Body of pancreas (tissue), 4 donors: ENCODE measurements around the gene PDE1C. TPM values are rescaled to one million over a fixed set of nuclear protein-coding genes. Genes with fewer than 3 reads are reported as not detected.

Experiments
- ATAC-seq: fragments of 150-250 bp; one replicate; pipeline ENCODE4 v1.9.1; 2016
- DNase-seq, 4 donors: peaks; one replicate each; pipeline ENCODE4 v3.0.0-alpha.2; 2019
- H3K27ac ChIP-seq, 4 donors: fragments of 200-600 bp; sonication (generic); 1 replicate in 3 of 4; 2 replicates in 1 of 4; pipeline versions ENCODE4 v1.5.1 to v1.6.1; 2016 to 2019; ENCODE audit warnings: mild to moderate bottlenecking in 1 of 4, mixed read lengths in 1 of 4, moderate library complexity in 1 of 4
- H3K27me3 ChIP-seq, 2 donors: fragments of 200-600 bp; sonication (generic); one replicate each; pipeline ENCODE4 v1.6.0; 2016; ENCODE audit warnings: mild to moderate bottlenecking in 1 of 2
- H3K36me3 ChIP-seq, 2 donors: fragments of 200-600 bp; sonication (generic); replicated peaks in 1 of 2; 2 replicates each; pipeline ENCODE4 v1.5.1; 2016; ENCODE audit warnings: low read depth in 2 of 2; ENCODE audit not compliant: insufficient read depth in 1 of 2
- H3K4me1 ChIP-seq: fragments of 200-600 bp; sonication (generic); one replicate; pipeline ENCODE4 v1.6.0; 2016
- H3K4me3 ChIP-seq, 2 donors: fragments of 200-600 bp; sonication (generic); 1 replicate in 1 of 2; 2 replicates in 1 of 2; pipeline ENCODE4 v1.5.1; 2016 to 2019
- H3K9me3 ChIP-seq, 3 donors: fragments of 200-600 bp; sonication (generic); 1 replicate in 2 of 3; 2 replicates in 1 of 3; pipeline ENCODE4 v1.5.1; 2016
- CTCF ChIP-seq, 7 experiments: fragments of 450-650 bp in 4 of 7; fragments of 200-600 bp in 3 of 7; sonication (generic) in 3 of 7; IDR thresholded peaks; one replicate each; pipeline ENCODE4 v1.5.1; 2016 to 2019; ENCODE audit warnings: antibody characterized with exemption in 7 of 7
- POLR2A ChIP-seq, 3 donors: fragments of 450-650 bp; IDR thresholded peaks; one replicate each; pipeline ENCODE4 v1.6.1; 2016; ENCODE audit warnings: antibody characterized with exemption in 3 of 3, mild to moderate bottlenecking in 2 of 3
- WGBS, 2 donors: methylation state at CpG; one replicate each; pipeline ENCODE4 v1.1.5; 2017; 5-methylcytosine and 5-hydroxymethylcytosine counted together
- intact Hi-C: fragments of 100-400 bp; cut with DNase I; formaldehyde crosslinking; loops from one replicate; pipeline ENCODE4 v1.15.1; 2023
- total RNA-seq, 2 donors: library from RNA; depleted of rRNA; stranded (reverse); fragments of >200 nt; gene quantifications; one replicate each; pipeline ENCODE4 v1.1.0, GENCODE V29; 2016

PDE1C gene
- total RNA-seq, 2 donors from 2014 or later, result 1.8 to 4.9 TPM

DNA sequence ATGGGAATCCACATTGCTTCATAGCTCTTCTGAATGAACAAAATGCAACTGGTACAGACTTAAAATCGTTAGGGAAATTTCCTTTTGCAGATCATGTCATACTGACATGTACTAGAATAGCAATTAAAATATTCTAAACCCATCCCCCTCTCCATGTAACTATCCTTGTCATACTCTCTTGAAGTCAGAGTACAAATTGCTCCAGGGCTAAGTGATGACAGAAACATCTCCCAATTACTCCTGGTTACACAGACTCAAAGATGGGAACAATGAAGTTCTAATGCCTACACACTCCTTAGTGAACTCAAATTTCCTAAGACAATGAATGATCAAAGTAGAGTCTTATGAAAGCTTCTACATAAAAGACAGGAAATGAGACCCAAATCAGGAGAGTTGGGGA lies 87.2 kb downstream of the PDE1C start:
- Histone ChIP-seq H3K9me3 (no peaks in the 10 kb centered on the region), H3K4me3 (no peak overlapping the region), H3K27ac (no peak overlapping the region), H3K36me3 (no peaks in the 10 kb centered on the region), H3K27me3 (no peaks in the 10 kb centered on the region), H3K4me1 (no peaks in the 10 kb centered on the region)
- 58 to 63% methylated on average over 1 of the region's 1 CpG for WGBS, 2 donors
- DNase-seq, result no peak
- TF ChIP-seq POLR2A (IDR thresholded peaks at IDR 0.05) (no peak), CTCF (IDR thresholded peaks at IDR 0.05) (no peak)
- intact Hi-C loops, result no loop called here
- ATAC-seq, result no peak

DNA sequence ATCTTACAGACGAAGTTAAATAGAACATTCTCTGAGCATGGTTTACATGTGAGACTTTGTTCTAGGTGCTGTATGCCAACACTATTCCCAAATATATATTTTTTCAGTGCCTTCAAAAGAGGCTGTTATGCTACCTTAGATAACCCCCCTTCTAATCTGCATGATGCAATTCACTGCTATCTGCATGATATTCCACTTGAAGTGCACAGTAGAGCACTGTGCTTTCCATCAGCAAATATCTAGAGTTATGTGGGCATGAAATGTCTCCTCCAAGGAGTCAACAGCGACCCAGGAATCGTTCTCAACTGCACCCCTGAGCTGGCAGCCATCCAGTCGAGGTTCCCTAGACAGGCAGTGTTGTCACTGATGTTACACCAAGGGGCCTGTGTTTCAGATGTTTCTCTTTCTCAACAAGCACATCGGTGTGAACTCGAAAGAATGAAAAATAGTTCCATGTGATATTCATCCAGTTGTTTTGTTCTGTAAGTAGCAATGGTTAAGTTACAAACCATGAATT lies 88.3 kb downstream of the PDE1C start:
- H3K36me3 ChIP-seq, result no peaks in the 10 kb centered on the region
- ATAC-seq (no peak), DNase-seq (no peak)
- WGBS, 2 donors, result 59 to 61% methylated on average over 6 of the region's 6 CpGs
- no peak overlapping the region for H3K4me3 ChIP-seq
- TF ChIP-seq POLR2A (IDR thresholded peaks at IDR 0.05) (no peak), CTCF (IDR thresholded peaks at IDR 0.05) (no peak)
- intact Hi-C loops, result no loop called here
- no peak overlapping the region for H3K27ac ChIP-seq
- no peaks in the 10 kb centered on the region for H3K9me3 ChIP-seq
- no peaks in the 10 kb centered on the region for H3K4me1 ChIP-seq
- H3K27me3 ChIP-seq, result no peaks in the 10 kb centered on the region

- Histone ChIP-seq H3K27ac (no peak overlapping the region), H3K9me3 (no peaks in the 10 kb centered on the region), H3K36me3 (no peaks in the 10 kb centered on the region), H3K4me3 (no peak overlapping the region), H3K4me1 (no peaks in the 10 kb centered on the region), H3K27me3 (no peaks in the 10 kb centered on the region)
- ATAC-seq, result no peak
- intact Hi-C loops, result no loop called here
- DNase-seq, result no peak
- 96 to 97% methylated on average over 1 of the region's 1 CpG for WGBS, 2 donors
- TF ChIP-seq CTCF (IDR thresholded peaks at IDR 0.05), result no peak
- no peak for TF ChIP-seq POLR2A (IDR thresholded peaks at IDR 0.05)
These were observed 90.4 kb downstream of the PDE1C start for GRCh38 chr7:31979690-31980330.

DNA sequence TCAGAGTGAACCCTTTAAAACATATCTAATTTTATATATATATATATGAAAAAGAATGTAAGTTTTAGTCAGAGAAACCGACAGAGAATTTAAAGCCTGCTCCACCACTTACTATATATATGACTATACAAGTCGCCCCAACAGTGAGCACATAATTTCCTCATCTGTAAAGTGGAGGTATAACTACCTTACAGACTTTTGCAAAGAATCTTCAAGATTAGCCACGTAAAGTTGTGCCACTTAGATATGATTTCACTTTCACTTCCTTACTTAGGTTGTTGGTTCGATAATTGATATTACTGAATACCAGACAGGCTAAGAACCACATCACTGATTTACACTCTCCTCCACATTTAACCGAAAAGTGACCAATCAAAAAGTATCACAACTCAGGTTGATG lies 94.7 kb downstream of the PDE1C start:
- Histone ChIP-seq H3K4me3 (no peak overlapping the region), H3K27ac (no peak overlapping the region), H3K36me3 (no peaks in the 10 kb centered on the region), H3K9me3 (no peaks in the 10 kb centered on the region), H3K4me1 (no peaks in the 10 kb centered on the region), H3K27me3 (no peaks in the 10 kb centered on the region)
- no peak for ATAC-seq
- intact Hi-C loops, result no loop called here
- DNase-seq, result no peak
- TF ChIP-seq CTCF (IDR thresholded peaks at IDR 0.05) (no peak), POLR2A (IDR thresholded peaks at IDR 0.05) (no peak)
- 85% methylated on average over 5 of the region's 5 CpGs for WGBS, 2 donors

GRCh38 chr7:31974351-31974750 lies 95.9 kb downstream of the PDE1C start:
- no peaks in the 10 kb centered on the region for H3K9me3 ChIP-seq
- H3K27me3 ChIP-seq, result no peaks in the 10 kb centered on the region
- no peak for TF ChIP-seq CTCF (IDR thresholded peaks at IDR 0.05)
- TF ChIP-seq POLR2A (IDR thresholded peaks at IDR 0.05), result no peak
- no peak for ATAC-seq
- no peaks in the 10 kb centered on the region for H3K36me3 ChIP-seq
- no peaks in the 10 kb centered on the region for H3K4me1 ChIP-seq
- DNase-seq, result no peak
- 48 to 50% methylated on average over 1 of the region's 1 CpG for WGBS, 2 donors
- H3K27ac ChIP-seq, result no peak overlapping the region
- intact Hi-C loops, result no loop called here
- H3K4me3 ChIP-seq, result no peak overlapping the region
